HL-60 (cell line): ENCODE results near the gene FHIT.

Experiments used
- DNase-seq, 2 experiments: peaks; one replicate each; pipeline ENCODE4 v3.0.0-alpha.2; 2010 to 2020; ENCODE audit warnings: low read depth in 1 of 2, low spot score in 1 of 2
- H3K27ac ChIP-seq: fragments of 250-450 bp; sonication (Bioruptor Pico); replicated peaks from 2 replicates; pipeline ENCODE4 v1.5.1; 2020; ENCODE audit warnings: mild to moderate bottlenecking, moderate library complexity
- H3K27me3 ChIP-seq: fragments of 250-450 bp; sonication (Bioruptor Pico); 2 replicates; pipeline ENCODE4 v1.5.1; 2021; ENCODE audit warnings: mild to moderate bottlenecking, moderate library complexity; ENCODE audit not compliant: insufficient read depth, poor library complexity, severe bottlenecking
- H3K4me3 ChIP-seq: replicated peaks from 2 replicates; pipeline ENCODE4 v1.5.1; 2011; ENCODE audit warnings: mild to moderate bottlenecking, control low read depth, low read length; ENCODE audit not compliant: insufficient read depth
- CTCF ChIP-seq: IDR thresholded peaks from one replicate; pipeline ENCODE4 v1.5.1; 2011; ENCODE audit warnings: low read length, control low read depth, inconsistent platforms; ENCODE audit not compliant: insufficient read depth
- GABPA ChIP-seq: IDR thresholded peaks from 2 replicates; pipeline ENCODE4 v1.6.1; 2012; ENCODE audit warnings: low read depth
- POLR2AphosphoS5 ChIP-seq: IDR thresholded peaks from 2 replicates; pipeline ENCODE4 v1.6.1; 2012; ENCODE audit warnings: low read depth
- REST ChIP-seq: IDR thresholded peaks from 2 replicates; pipeline ENCODE4 v1.6.1; 2012; ENCODE audit warnings: low read depth; ENCODE audit not compliant: insufficient replicate concordance
- SPI1 ChIP-seq: IDR thresholded peaks from 2 replicates; pipeline ENCODE4 v1.6.1; 2012; ENCODE audit warnings: low read depth, mild to moderate bottlenecking, borderline replicate concordance

Gene FHIT

GRCh38 chr3:60598671-60599070, 652.6 kb downstream of the FHIT start:
- H3K27me3 ChIP-seq: no peaks in the 10 kb centered on the region
- TF ChIP-seq REST: no peak
- TF ChIP-seq GABPA: no peak
- no peak for TF ChIP-seq POLR2AphosphoS5
- no peak for TF ChIP-seq CTCF
- no peak for TF ChIP-seq SPI1
- no peak overlapping the region for H3K4me3 ChIP-seq
- DNase-seq: no peak
- H3K27ac ChIP-seq: no peak overlapping the region

GRCh38 chr3:60594025-60594424, 657.2 kb downstream of the FHIT start:
- no peak overlapping the region for H3K27ac ChIP-seq
- peak; percentile 55 to 82 for DNase-seq

GRCh38 chr3:60591267-60591666, 660.0 kb downstream of the FHIT start:
- Histone ChIP-seq H3K27ac (no peak overlapping the region), H3K4me3 (no peak overlapping the region), H3K27me3 (no peaks in the 10 kb centered on the region)
- TF ChIP-seq GABPA (no peak), REST (no peak), CTCF (no peak), SPI1 (no peak), POLR2AphosphoS5 (no peak)
- no peak for DNase-seq

More at GRCh38 chr3:60594025-60594424, 657.2 kb downstream of the FHIT start:
- H3K27me3 ChIP-seq: no peaks in the 10 kb centered on the region
- TF ChIP-seq SPI1 (no peak), POLR2AphosphoS5 (peak; percentile 57; the same call in 1 of the 2 replicates)
- H3K4me3 ChIP-seq: no peak overlapping the region

- Histone ChIP-seq H3K4me3 (no peak overlapping the region), H3K27ac (no peak overlapping the region), H3K27me3 (no peaks in the 10 kb centered on the region)
- no peak for DNase-seq
- TF ChIP-seq GABPA (no peak), POLR2AphosphoS5 (no peak), SPI1 (no peak), CTCF (no peak), REST (no peak)
Observed at GRCh38 chr3:60588806-60589205, 662.4 kb downstream of the FHIT start.
